Measurements from ENCODE around the gene SIX1.

The SIX1 gene

GRCh38 chr14:60655119-60655897, 6.0 kb upstream of the SIX1 start:
- DNase-seq: no peak

- DNase-seq: no peak
These were observed 5.1 kb upstream of the SIX1 start for GRCh38 chr14:60654334-60654821.

- DNase-seq: no peak
These were observed 4.5 kb upstream of the SIX1 start for GRCh38 chr14:60653701-60654161.

GRCh38 chr14:60652674-60653651, 3.7 kb upstream of the SIX1 start:
- DNase-seq: no peak

GRCh38 chr14:60651796-60652673, 2.8 kb upstream of the SIX1 start:
- no peak for DNase-seq

- no peak for DNase-seq
These were observed 2.0 kb upstream of the SIX1 start for GRCh38 chr14:60651086-60651795.

GRCh38 chr14:60650373-60650961, 1.2 kb upstream of the SIX1 start:
- no peak for DNase-seq

- DNase-seq: no peak
These were observed 647 bp upstream of the SIX1 start for GRCh38 chr14:60649875-60650372.

GRCh38 chr14:60648249-60648933, 886 bp downstream of the SIX1 start:
- no peak for DNase-seq

- no peak for DNase-seq
These were observed 1.4 kb downstream of the SIX1 start for GRCh38 chr14:60647837-60648248.

- no peak for DNase-seq
These were observed 2.0 kb downstream of the SIX1 start for GRCh38 chr14:60647081-60647836.

- no peak for DNase-seq
These were observed 3.0 kb downstream of the SIX1 start for GRCh38 chr14:60646226-60646818.

GRCh38 chr14:60645126-60645741, 4.0 kb downstream of the SIX1 start:
- DNase-seq: no peak

- no peak for DNase-seq
These were observed 4.6 kb downstream of the SIX1 start for GRCh38 chr14:60644666-60645065.

GRCh38 chr14:60643463-60644314, 5.6 kb downstream of the SIX1 start:
- DNase-seq: no peak

- DNase-seq: no peak
These were observed 6.2 kb downstream of the SIX1 start for GRCh38 chr14:60643141-60643462.

GRCh38 chr14:60642270-60643140, 6.8 kb downstream of the SIX1 start:
- DNase-seq: no peak
